Right atrium auricular region (tissue), 2 donors: ENCODE measurements around the gene PRPSAP1. TPM values are rescaled to one million over a fixed set of nuclear protein-coding genes. Genes with fewer than 3 reads are reported as not detected.
"Not testable (repeated sequence)": the region's sequence is repeated elsewhere in the genome, so short reads cannot be mapped to it uniquely, and the experiment has no call there.

Source experiments
- DNase-seq: peaks from one replicate; pipeline ENCODE4 v3.0.0-alpha.2; 2019; ENCODE audit warnings: low spot score
- H3K27ac ChIP-seq, 2 donors: fragments of 200-600 bp; sonication (generic); 1 replicate in 1 of 2; 2 replicates in 1 of 2; pipeline ENCODE4 v1.5.1; 2016 to 2019
- H3K27me3 ChIP-seq, 2 donors: fragments of 200-600 bp; sonication (generic); one replicate each; pipeline versions ENCODE4 v1.5.1 to v1.6.0; 2017 to 2019
- H3K36me3 ChIP-seq: fragments of 200-600 bp; sonication (generic); one replicate; pipeline ENCODE4 v1.5.1; 2016
- H3K4me1 ChIP-seq, 2 donors: fragments of 200-600 bp; sonication (generic); one replicate each; pipeline versions ENCODE4 v1.5.1 to v1.6.0; 2017 to 2019
- H3K4me3 ChIP-seq, 2 donors: fragments of 200-600 bp; sonication (generic); 1 replicate in 1 of 2; 2 replicates in 1 of 2; pipeline ENCODE4 v1.5.1; 2017 to 2019; ENCODE audit warnings: mild to moderate bottlenecking in 1 of 2, moderate library complexity in 1 of 2
- H3K9me3 ChIP-seq, 2 donors: fragments of 200-600 bp; sonication (generic); one replicate each; pipeline ENCODE4 v1.5.1; 2019
- CTCF ChIP-seq, 2 donors: fragments of 200-600 bp; sonication (generic); IDR thresholded peaks; one replicate each; pipeline ENCODE4 v1.5.1; 2019; ENCODE audit warnings: antibody characterized with exemption in 2 of 2
- total RNA-seq, 2 donors: library from RNA; depleted of rRNA; stranded (reverse); fragments of >200 nt; gene quantifications; one replicate each; pipeline ENCODE4 v1.1.0, GENCODE V29; 2016

The PRPSAP1 gene
- total RNA-seq, 2 donors from 2014 or later = 33.7 to 34.0 TPM

DNA sequence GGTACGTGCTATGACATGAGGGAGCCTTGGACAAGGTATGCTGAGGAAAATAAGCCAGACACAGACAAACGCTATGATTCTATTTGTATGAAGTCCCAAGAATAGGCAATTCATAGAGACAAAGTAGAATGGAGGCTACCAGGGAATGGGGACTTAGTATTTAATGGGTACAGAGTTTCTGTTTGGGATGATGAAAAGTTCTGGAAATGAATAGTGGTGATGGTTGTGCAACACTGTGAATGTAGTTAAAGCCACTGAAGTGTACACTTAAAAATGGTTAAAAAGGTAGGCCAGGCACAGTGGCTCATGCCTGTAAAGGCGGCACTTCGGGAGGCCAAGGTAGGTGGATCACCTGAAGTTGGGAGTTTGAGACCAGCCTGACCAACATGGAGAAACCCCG is 3.3 kb downstream of the PRPSAP1 start:
- H3K4me3 ChIP-seq = no peak overlapping the region
- no peaks in the 10 kb centered on the region for H3K9me3 ChIP-seq
- no peaks in the 10 kb centered on the region for H3K27me3 ChIP-seq
- peaks cover 0 to 25% of the 10 kb centered on the region in 2 donors for H3K4me1 ChIP-seq
- no peak overlapping the region for H3K27ac ChIP-seq
- DNase-seq = no peak
- TF ChIP-seq CTCF (IDR thresholded peaks at IDR 0.05) = no peak
- peaks cover 21% of the 10 kb centered on the region for H3K36me3 ChIP-seq

DNA sequence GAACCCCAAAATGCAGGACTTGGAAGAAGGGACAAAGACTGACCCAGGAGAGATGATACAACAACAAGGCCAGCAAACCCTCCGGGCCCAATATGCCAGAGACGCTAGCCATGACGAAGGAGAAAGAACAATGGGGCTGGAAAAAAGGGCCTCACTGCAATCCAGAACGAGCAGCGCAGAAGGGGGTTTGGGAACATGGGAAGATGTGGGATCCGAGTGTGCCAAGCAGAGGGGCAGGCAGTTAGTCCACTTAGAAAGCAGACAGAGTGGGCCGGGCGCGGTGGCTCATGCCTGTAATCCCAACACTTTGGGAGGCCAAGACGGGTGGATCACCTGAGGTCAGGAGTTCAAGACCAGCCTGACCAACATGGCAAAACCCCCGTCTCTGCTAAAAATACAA is 6.8 kb downstream of the PRPSAP1 start:
- H3K27ac ChIP-seq, H3K4me3 ChIP-seq, H3K27me3 ChIP-seq, H3K4me1 ChIP-seq, H3K9me3 ChIP-seq, DNase-seq: not testable (repeated sequence)
- peaks cover 36% of the 10 kb centered on the region for H3K36me3 ChIP-seq

DNA sequence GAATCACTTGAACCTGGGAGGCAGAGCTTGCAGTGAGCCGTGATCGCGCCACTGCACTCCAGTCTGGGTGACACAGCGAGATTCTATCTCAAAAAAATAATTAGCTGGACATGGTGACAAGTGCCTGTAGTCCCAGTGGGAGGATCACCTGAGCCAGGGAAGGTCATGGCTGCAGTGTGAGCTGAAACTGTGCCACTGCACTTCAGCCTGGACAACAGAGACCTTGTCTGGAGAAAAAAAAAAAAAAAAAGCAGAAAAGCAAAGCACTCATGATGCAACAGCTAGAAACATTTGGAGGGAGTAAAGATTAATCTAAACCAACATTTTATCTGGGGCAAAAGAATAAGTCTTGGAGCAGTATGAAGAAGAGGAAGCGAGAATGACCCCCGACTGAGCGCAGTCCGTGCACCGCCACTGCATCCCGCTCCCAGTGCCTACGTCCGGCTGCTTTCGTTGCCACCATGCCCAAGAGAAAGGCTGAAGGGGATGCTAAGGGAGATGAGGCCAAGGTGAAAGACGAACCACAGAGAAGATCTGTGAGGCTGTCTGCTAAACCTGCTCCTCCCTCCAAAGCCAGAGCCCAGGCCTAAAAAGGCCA is 8.2 kb downstream of the PRPSAP1 start:
- no peak overlapping the region for H3K27ac ChIP-seq
- peaks cover 44% of the 10 kb centered on the region for H3K36me3 ChIP-seq
- no peak for DNase-seq
- H3K27me3 ChIP-seq = no peaks in the 10 kb centered on the region
- H3K4me3 ChIP-seq = no peak overlapping the region
- H3K4me1 ChIP-seq = no peaks in the 10 kb centered on the region
- no peaks in the 10 kb centered on the region for H3K9me3 ChIP-seq
- no peak for TF ChIP-seq CTCF (IDR thresholded peaks at IDR 0.05)

- Histone ChIP-seq H3K36me3 (peaks cover 42% of the 10 kb centered on the region), H3K27ac (no peak overlapping the region), H3K4me1 (no peaks in the 10 kb centered on the region), H3K4me3 (no peak overlapping the region), H3K9me3 (no peaks in the 10 kb centered on the region), H3K27me3 (no peaks in the 10 kb centered on the region)
- TF ChIP-seq CTCF (IDR thresholded peaks at IDR 0.05) = no peak
- no peak for DNase-seq
Observed at GRCh38 chr17:76343106-76343505, 10.6 kb downstream of the PRPSAP1 start.

- Histone ChIP-seq H3K36me3 (peaks cover 26% of the 10 kb centered on the region), H3K27ac (no peak overlapping the region), H3K4me3 (no peak overlapping the region), H3K4me1 (no peaks in the 10 kb centered on the region), H3K9me3 (no peaks in the 10 kb centered on the region), H3K27me3 (no peaks in the 10 kb centered on the region)
- TF ChIP-seq CTCF (IDR thresholded peaks at IDR 0.05) = no peak
- no peak for DNase-seq
Observed at GRCh38 chr17:76341301-76341700, 12.4 kb downstream of the PRPSAP1 start.

GRCh38 chr17:76337413-76337777 is 16.3 kb downstream of the PRPSAP1 start:
- Histone ChIP-seq H3K4me1 (no peaks in the 10 kb centered on the region), H3K27ac (no peak overlapping the region), H3K9me3 (no peaks in the 10 kb centered on the region), H3K36me3 (peaks cover 11% of the 10 kb centered on the region), H3K4me3 (no peak overlapping the region), H3K27me3 (no peaks in the 10 kb centered on the region)
- no peak for DNase-seq
- TF ChIP-seq CTCF (IDR thresholded peaks at IDR 0.05) = no peak
